ENCODE results near the gene PHF3. TPM values are rescaled to one million over a fixed set of nuclear protein-coding genes. Genes with fewer than 3 reads are reported as not detected.

PHF3 gene
- total RNA-seq, 1 experiment from 2014 or later: 21.8 TPM

DNA sequence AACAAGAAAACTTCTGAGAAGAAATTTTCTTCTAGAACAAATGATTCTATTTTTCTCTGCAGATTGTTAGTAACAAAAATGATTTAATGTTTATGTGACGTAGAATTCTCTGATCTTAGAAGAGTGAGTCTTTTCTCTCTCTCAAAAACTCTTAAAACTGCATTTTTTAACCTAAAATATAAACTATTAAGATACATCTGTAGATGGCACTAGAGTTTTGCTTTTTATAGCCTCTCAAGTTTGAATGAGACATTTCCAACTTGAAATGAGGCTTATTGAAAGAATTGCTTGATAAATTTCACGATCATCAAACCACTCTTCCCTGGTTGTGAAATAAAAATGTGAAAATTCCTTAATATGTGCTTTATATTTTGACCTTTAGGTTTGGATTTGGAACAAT, 53.8 kb downstream of the PHF3 start:
- ChIA-PET POLR2A (ENCODE audit: unreplicated experiment) (no interaction called here), CTCF (no interaction called here)
- Histone ChIP-seq H3K27me3 (ENCODE audit: low read length) (no peaks in the 10 kb centered on the region), H3K36me3 (ENCODE audit: low read depth, low read length) (no peaks in the 10 kb centered on the region), H3K27ac (ENCODE audit: low read length) (no peak overlapping the region), H3F3A (ENCODE audit: low read length, unreplicated experiment) (no peaks in the 10 kb centered on the region), H3K9me3 (ENCODE audit: low read length) (no peaks in the 10 kb centered on the region), H2AFZ (ENCODE audit: low read length) (no peak overlapping the region), H3K9me2 (replicated peaks; ENCODE audit: low read length) (no peaks in the 10 kb centered on the region), H3K4me1 (ENCODE audit: insufficient read depth, low read length) (no peaks in the 10 kb centered on the region), H3K79me2 (ENCODE audit: low read length) (no peaks in the 10 kb centered on the region), H3K4me2 (ENCODE audit: low read length) (no peak overlapping the region), H3K4me3 (ENCODE audit: low read length) (no peak overlapping the region), H3K9ac (ENCODE audit: low read length) (no peak overlapping the region), H4K20me1 (ENCODE audit: low read length) (0 out of 2 replicates have a peak, but pooled peaks cover 5% of the 10 kb centered on the region)
- no TSS peak for BruUV-seq (replicated peaks)
- ATAC-seq (no peak), DNase-seq (peak; percentile 2)
- no peak for TF ChIP-seq EZH2phosphoT487 (IDR thresholded peaks at IDR 0.05; ENCODE audit: borderline replicate concordance, low read length)
- TF ChIP-seq, protein P1, sequence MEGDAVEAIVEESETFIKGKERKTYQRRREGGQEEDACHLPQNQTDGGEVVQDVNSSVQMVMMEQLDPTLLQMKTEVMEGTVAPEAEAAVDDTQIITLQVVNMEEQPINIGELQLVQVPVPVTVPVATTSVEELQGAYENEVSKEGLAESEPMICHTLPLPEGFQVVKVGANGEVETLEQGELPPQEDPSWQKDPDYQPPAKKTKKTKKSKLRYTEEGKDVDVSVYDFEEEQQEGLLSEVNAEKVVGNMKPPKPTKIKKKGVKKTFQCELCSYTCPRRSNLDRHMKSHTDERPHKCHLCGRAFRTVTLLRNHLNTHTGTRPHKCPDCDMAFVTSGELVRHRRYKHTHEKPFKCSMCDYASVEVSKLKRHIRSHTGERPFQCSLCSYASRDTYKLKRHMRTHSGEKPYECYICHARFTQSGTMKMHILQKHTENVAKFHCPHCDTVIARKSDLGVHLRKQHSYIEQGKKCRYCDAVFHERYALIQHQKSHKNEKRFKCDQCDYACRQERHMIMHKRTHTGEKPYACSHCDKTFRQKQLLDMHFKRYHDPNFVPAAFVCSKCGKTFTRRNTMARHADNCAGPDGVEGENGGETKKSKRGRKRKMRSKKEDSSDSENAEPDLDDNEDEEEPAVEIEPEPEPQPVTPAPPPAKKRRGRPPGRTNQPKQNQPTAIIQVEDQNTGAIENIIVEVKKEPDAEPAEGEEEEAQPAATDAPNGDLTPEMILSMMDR (conservative IDR thresholded peaks at IDR 0.05; ENCODE audit: low read depth, low read length): peak; percentile 40; the same call in 1 of the 2 replicates
- intact Hi-C loops (cut with micrococcal nuclease): loop anchor here (2.0 to 5.0 kb wide), 2 partner anchors 43 to 73 kb away; no protein-coding TSS in a partner anchor

DNA sequence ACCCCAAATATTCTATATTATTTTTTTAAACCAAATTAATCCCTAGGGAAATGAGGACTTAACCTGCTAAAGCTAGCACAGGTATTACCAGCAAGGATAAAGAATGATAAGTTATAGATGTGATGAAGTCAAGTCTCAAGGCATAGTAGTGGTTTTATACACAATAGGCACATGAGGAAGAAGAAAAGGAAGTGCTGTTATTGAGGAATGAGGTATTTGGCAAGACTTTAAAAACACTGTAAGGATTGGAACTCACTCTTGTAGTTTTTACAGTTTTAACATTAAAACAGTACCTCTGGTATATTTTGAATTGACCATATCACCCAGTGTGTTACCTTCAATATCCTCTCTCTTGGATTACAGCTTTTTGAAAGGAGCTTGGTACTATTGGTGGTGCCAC, 54.6 kb downstream of the PHF3 start:
- Histone ChIP-seq H3K4me1 (ENCODE audit: insufficient read depth, low read length) (no peaks in the 10 kb centered on the region), H3K4me2 (ENCODE audit: low read length) (no peak overlapping the region), H3K9me3 (ENCODE audit: low read length) (no peaks in the 10 kb centered on the region), H3K4me3 (ENCODE audit: low read length) (no peak overlapping the region), H2AFZ (ENCODE audit: low read length) (no peak overlapping the region), H3F3A (ENCODE audit: low read length, unreplicated experiment) (no peaks in the 10 kb centered on the region), H3K9me2 (replicated peaks; ENCODE audit: low read length) (no peaks in the 10 kb centered on the region), H3K9ac (ENCODE audit: low read length) (no peak overlapping the region), H3K79me2 (ENCODE audit: low read length) (no peaks in the 10 kb centered on the region), H3K27ac (ENCODE audit: low read length) (no peak overlapping the region), H4K20me1 (ENCODE audit: low read length) (0 out of 2 replicates have a peak, but pooled peaks cover 5% of the 10 kb centered on the region), H3K27me3 (ENCODE audit: low read length) (no peaks in the 10 kb centered on the region), H3K36me3 (ENCODE audit: low read depth, low read length) (no peaks in the 10 kb centered on the region)
- TF ChIP-seq EZH2 (IDR thresholded peaks at IDR 0.05; ENCODE audit: low read length, unreplicated experiment) (no peak), EZH2phosphoT487 (IDR thresholded peaks at IDR 0.05; ENCODE audit: borderline replicate concordance, low read length) (no peak)
- TF ChIP-seq, protein P1 (conservative IDR thresholded peaks at IDR 0.05; ENCODE audit: low read depth, low read length): no peak
- intact Hi-C loops (cut with micrococcal nuclease): no loop called here
- CTCF ChIA-PET: interaction anchor here (0.6 kb wide), 1 partner anchor 19 kb away, joined by 4 read pairs; no protein-coding TSS in a partner anchor
- BruUV-seq (replicated peaks): no TSS peak
- ATAC-seq: no peak
- DNase-seq: no peak
- POLR2A ChIA-PET (ENCODE audit: unreplicated experiment): no interaction called here

DNA sequence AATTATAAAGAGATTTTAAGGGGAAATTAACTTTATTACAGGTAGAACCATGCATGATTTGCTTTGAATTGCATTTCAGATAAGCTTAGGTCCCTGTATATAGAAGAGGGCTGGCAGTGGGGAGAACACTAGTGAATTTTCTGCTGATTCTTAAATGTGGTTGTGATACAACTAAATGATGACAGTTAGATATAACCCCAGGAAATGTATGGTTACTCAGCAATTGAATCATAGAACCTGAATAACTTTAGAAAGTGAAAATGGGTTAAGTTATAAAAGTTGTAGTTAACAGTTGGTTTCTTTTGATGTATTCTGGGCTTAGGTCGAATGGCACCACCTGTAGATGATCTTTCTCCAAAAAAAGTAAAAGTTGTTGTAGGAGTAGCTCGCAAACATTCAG, 70.1 kb downstream of the PHF3 start:
- no peaks in the 10 kb centered on the region for H4K20me1 ChIP-seq (ENCODE audit: low read length)
- peaks cover 16% of the 10 kb centered on the region for H3K36me3 ChIP-seq (ENCODE audit: low read depth, low read length)
- H3K9me3 ChIP-seq (ENCODE audit: low read length): no peaks in the 10 kb centered on the region
- H3F3A ChIP-seq (ENCODE audit: low read length, unreplicated experiment): no peaks in the 10 kb centered on the region
- H3K79me2 ChIP-seq (ENCODE audit: low read length): no peaks in the 10 kb centered on the region
- no peaks in the 10 kb centered on the region for H3K4me1 ChIP-seq (ENCODE audit: insufficient read depth, low read length)
- no peaks in the 10 kb centered on the region for H3K27me3 ChIP-seq (ENCODE audit: low read length)
- ChIA-PET POLR2A (ENCODE audit: unreplicated experiment) (no interaction called here), CTCF (no interaction called here)
- intact Hi-C loops (cut with micrococcal nuclease): no loop called here
- BruUV-seq (replicated peaks): no TSS peak
- no peak overlapping the region for H3K27ac ChIP-seq (ENCODE audit: low read length)
- TF ChIP-seq, protein P1 (conservative IDR thresholded peaks at IDR 0.05; ENCODE audit: low read depth, low read length): no peak
- no peak for TF ChIP-seq EZH2phosphoT487 (IDR thresholded peaks at IDR 0.05; ENCODE audit: borderline replicate concordance, low read length)
- TF ChIP-seq EZH2 (IDR thresholded peaks at IDR 0.05; ENCODE audit: low read length, unreplicated experiment): no peak
- H3K9me2 ChIP-seq (replicated peaks; ENCODE audit: low read length): no peaks in the 10 kb centered on the region
- DNase-seq: no peak
- no peak overlapping the region for H3K9ac ChIP-seq (ENCODE audit: low read length)
- no peak for ATAC-seq
- H2AFZ ChIP-seq (ENCODE audit: low read length): no peak overlapping the region
- H3K4me3 ChIP-seq (ENCODE audit: low read length): no peak overlapping the region
- H3K4me2 ChIP-seq (ENCODE audit: low read length): no peak overlapping the region

Measured in PC-3 (cell line).